H1 (cell line): ENCODE measurements around the gene KCNS3. TPM values are rescaled to one million over a fixed set of nuclear protein-coding genes. Genes with fewer than 3 reads are reported as not detected.

ENCODE experiments used
- CTCF ChIA-PET: fragments of 300-600 bp; sonication (Branson Sonifier 250); formaldehyde crosslinking; loops from one replicate; lab custom pipeline; 2021; ENCODE audit not compliant: partially characterized antibody; lab: Charles Lee
- POLR2A ChIA-PET: fragments of 300-600 bp; sonication (Branson Sonifier 250); formaldehyde crosslinking; loops from one replicate; lab custom pipeline; 2021; ENCODE audit warnings: inconsistent platforms; ENCODE audit not compliant: partially characterized antibody; lab: Charles Lee
- DNase-seq, 2 experiments: peaks; one replicate each; pipeline versions ENCODE4 v3.0.0 to v3.0.0-alpha.2; 2010 to 2022; ENCODE audit warnings: low spot score in 2 of 2, low read depth in 1 of 2, mixed read lengths in 1 of 2
- FAIRE-seq: peaks from 2 replicates; lab custom pipeline; 2011; peaks lifted over from hg19 to GRCh38; lab: Jason Lieb, UNC
- H2AFZ ChIP-seq: 2 replicates; pipeline ENCODE4 v1.8.1; 2012; ENCODE audit warnings: low read length, inconsistent platforms
- H2AK5ac ChIP-seq: 2 replicates; pipeline ENCODE4 v1.6.1; 2013; ENCODE audit warnings: low read depth, low read length
- H2BK120ac ChIP-seq: replicated peaks from 2 replicates; pipeline ENCODE3; 2013; ENCODE audit warnings: low read depth, low read length, inconsistent platforms
- H2BK12ac ChIP-seq: 2 replicates; pipeline ENCODE4 v1.6.1; 2013; ENCODE audit warnings: low read depth, low read length
- H2BK15ac ChIP-seq: 2 replicates; pipeline ENCODE4 v1.6.1; 2013; ENCODE audit warnings: low read length
- H2BK20ac ChIP-seq: 2 replicates; pipeline ENCODE4 v1.6.1; 2013; ENCODE audit warnings: low read length
- H2BK5ac ChIP-seq: 2 replicates; pipeline ENCODE4 v1.6.1; 2013; ENCODE audit warnings: low read depth, low read length
- H3K14ac ChIP-seq: 2 replicates; pipeline ENCODE4 v1.6.1; 2013; ENCODE audit warnings: inconsistent platforms; ENCODE audit not compliant: insufficient read length
- H3K18ac ChIP-seq: 2 replicates; pipeline ENCODE4 v1.6.1; 2013; ENCODE audit warnings: low read length; ENCODE audit errors: extremely low read depth
- H3K23ac ChIP-seq: 2 replicates; pipeline ENCODE4 v1.6.1; 2013; ENCODE audit warnings: inconsistent platforms; ENCODE audit not compliant: insufficient read length
- H3K23me2 ChIP-seq: 2 replicates; pipeline ENCODE4 v1.6.1; 2013; ENCODE audit warnings: low read depth, low read length
- H3K27ac ChIP-seq: 2 replicates; pipeline ENCODE4 v1.6.1; 2011; ENCODE audit warnings: low read depth, low read length, inconsistent platforms
- H3K27me3 ChIP-seq, 4 experiments: replicated peaks in 1 of 4; 1 replicate in 1 of 4; 2 replicates in 3 of 4; pipeline versions ENCODE4 v1.6.1 to v1.8.1; 2011 to 2013; ENCODE audit warnings: low read length in 3 of 4, mild to moderate bottlenecking in 3 of 4, inconsistent platforms in 2 of 4, mixed read lengths in 2 of 4, moderate library complexity in 1 of 4; ENCODE audit not compliant: control insufficient read depth in 3 of 4, insufficient read depth in 3 of 4; ENCODE audit errors: extremely low read depth in 1 of 4
- H3K36me3 ChIP-seq, 4 experiments: 2 replicates each; pipeline versions ENCODE4 v1.6.1 to v1.8.1; 2011 to 2013; ENCODE audit warnings: mild to moderate bottlenecking in 4 of 4, low read length in 3 of 4, moderate library complexity in 2 of 4, control low read depth in 1 of 4, inconsistent platforms in 1 of 4; ENCODE audit not compliant: insufficient read depth in 4 of 4, control insufficient read depth in 2 of 4
- H3K4ac ChIP-seq: replicated peaks from 2 replicates; pipeline ENCODE3; 2013; ENCODE audit warnings: low read length, low read depth, mixed read lengths, inconsistent platforms; ENCODE audit not compliant: insufficient read length
- H3K4me1 ChIP-seq, 4 experiments: replicated peaks in 1 of 4; 1 replicate in 1 of 4; 2 replicates in 3 of 4; pipeline versions ENCODE4 v1.6.1 to v1.8.1; 2011 to 2013; ENCODE audit warnings: low read length in 3 of 4, inconsistent platforms in 2 of 4, mixed read lengths in 1 of 4; ENCODE audit not compliant: insufficient read depth in 4 of 4, control insufficient read depth in 3 of 4
- H3K4me2 ChIP-seq, 2 experiments: 2 replicates each; pipeline versions ENCODE4 v1.6.1 to v1.8.1; 2011 to 2013; ENCODE audit warnings: low read depth in 2 of 2, low read length in 2 of 2, control low read depth in 1 of 2, inconsistent platforms in 1 of 2, mild to moderate bottlenecking in 1 of 2; ENCODE audit not compliant: insufficient read depth in 1 of 2
- H3K4me3 ChIP-seq, 4 experiments: fragments of 200-600, 300-600 bp in 1 of 4; sonication (generic), shearing (Covaris generic), sonication (Bioruptor Twin) in 1 of 4; 2 replicates each; pipeline versions ENCODE4 v1.5.1 to v1.8.1; 2011 to 2016; ENCODE audit warnings: low read length in 4 of 4, low read depth in 3 of 4, control low read depth in 2 of 4, inconsistent platforms in 2 of 4, mild to moderate bottlenecking in 2 of 4, mixed read lengths in 1 of 4, moderate library complexity in 1 of 4; ENCODE audit not compliant: insufficient read depth in 2 of 4; ENCODE audit errors: extremely low read depth in 1 of 4
- H3K56ac ChIP-seq: replicated peaks from 2 replicates; pipeline ENCODE3; 2013; ENCODE audit warnings: low read depth, mild to moderate bottlenecking, mixed read lengths, low read length, inconsistent platforms; ENCODE audit not compliant: insufficient read length
- H3K79me1 ChIP-seq: 2 replicates; pipeline ENCODE4 v1.6.1; 2013; ENCODE audit warnings: low read depth, low read length, control low read depth
- H3K79me2 ChIP-seq, 2 experiments: 2 replicates each; pipeline versions ENCODE4 v1.6.1 to v1.8.1; 2012 to 2013; ENCODE audit warnings: low read length in 2 of 2, mild to moderate bottlenecking in 2 of 2, inconsistent platforms in 1 of 2; ENCODE audit not compliant: insufficient read depth in 2 of 2, control insufficient read depth in 1 of 2
- H3K9ac ChIP-seq, 4 experiments: replicated peaks in 1 of 4; 1 replicate in 1 of 4; 2 replicates in 3 of 4; pipeline versions ENCODE4 v1.6.1 to v1.8.1; 2011 to 2013; ENCODE audit warnings: low read depth in 3 of 4, low read length in 3 of 4, control low read depth in 2 of 4, mild to moderate bottlenecking in 2 of 4, moderate library complexity in 2 of 4, inconsistent platforms in 1 of 4; ENCODE audit errors: extremely low read depth in 1 of 4
- H3K9me3 ChIP-seq, 2 experiments: 2 replicates each; pipeline versions ENCODE4 v1.6.1 to v1.8.1; 2012 to 2013; ENCODE audit warnings: mild to moderate bottlenecking in 2 of 2, moderate library complexity in 2 of 2, control low read depth in 1 of 2, inconsistent platforms in 1 of 2, low read depth in 1 of 2, low read length in 1 of 2, mixed read lengths in 1 of 2; ENCODE audit not compliant: insufficient read depth in 2 of 2
- H4K20me1 ChIP-seq, 2 experiments: replicated peaks in 1 of 2; 2 replicates each; pipeline versions ENCODE3 to v1.8.1; 2011 to 2013; ENCODE audit warnings: inconsistent platforms in 2 of 2, low read length in 2 of 2, mild to moderate bottlenecking in 1 of 2; ENCODE audit not compliant: insufficient read depth in 2 of 2, control insufficient read depth in 1 of 2
- H4K5ac ChIP-seq: 2 replicates; pipeline ENCODE4 v1.6.1; 2013; ENCODE audit warnings: low read length, low read depth, mixed read lengths, inconsistent platforms; ENCODE audit not compliant: insufficient read length
- H4K8ac ChIP-seq: 2 replicates; pipeline ENCODE4 v1.8.0; 2013; ENCODE audit warnings: mild to moderate bottlenecking, moderate library complexity, low read length, inconsistent platforms; ENCODE audit not compliant: insufficient read depth; ENCODE audit errors: extremely low read depth
- H4K91ac ChIP-seq: replicated peaks from 2 replicates; pipeline ENCODE3; 2013; ENCODE audit warnings: low read length, mixed read lengths, inconsistent platforms; ENCODE audit not compliant: insufficient read length
- CTCF ChIP-seq, 3 experiments: IDR thresholded peaks; 1 replicate in 2 of 3; 2 replicates in 1 of 3; pipeline versions ENCODE4 v1.5.1 to v1.6.1; 2011; ENCODE audit warnings: low read length in 3 of 3, mild to moderate bottlenecking in 3 of 3, inconsistent platforms in 2 of 3, low read depth in 1 of 3, moderate library complexity in 1 of 3; ENCODE audit not compliant: insufficient read depth in 1 of 3; ENCODE audit errors: control extremely low read depth in 1 of 3
- EGR1 ChIP-seq: IDR thresholded peaks from 2 replicates; pipeline ENCODE4 v1.6.1; 2011; ENCODE audit warnings: low read depth, low read length, borderline replicate concordance
- HDAC2 ChIP-seq, 2 experiments: fragments of 300-600 bp in 1 of 2; sonication (generic) in 1 of 2; IDR thresholded peaks; 2 replicates each; pipeline ENCODE4 v1.6.1; 2011 to 2012; ENCODE audit warnings: low read depth in 2 of 2, low read length in 2 of 2, mild to moderate bottlenecking in 2 of 2, moderate library complexity in 2 of 2, borderline replicate concordance in 1 of 2, inconsistent platforms in 1 of 2
- KDM1A ChIP-seq: fragments of 200-600, 300-600 bp; sonication (generic); IDR thresholded peaks from 2 replicates; pipeline ENCODE4 v1.7.1; 2016; ENCODE audit warnings: mild to moderate bottlenecking, low read length, borderline replicate concordance
- POU5F1 ChIP-seq: IDR thresholded peaks from 2 replicates; pipeline ENCODE4 v1.6.1; 2011; ENCODE audit warnings: low read depth, mild to moderate bottlenecking, low read length, moderate library complexity
- RAD21 ChIP-seq, 2 experiments: IDR thresholded peaks in 1 of 2; conservative IDR thresholded peaks in 1 of 2; 2 replicates each; pipeline ENCODE4 v1.6.1; 2011; ENCODE audit warnings: low read depth in 2 of 2, low read length in 2 of 2, improper control_type of control experiment in 1 of 2, inconsistent platforms in 1 of 2, mild to moderate bottlenecking in 1 of 2, moderate library complexity in 1 of 2
- WGBS, 2 experiments: shearing (Covaris generic) in 1 of 2; methylation state at CpG; one replicate each; pipeline versions ENCODE4 v1.1.6 to v1.1.7; 2013 to 2015; ENCODE audit warnings: low lambda C conversion rate in 2 of 2, mixed read lengths in 2 of 2, inconsistent platforms in 1 of 2, low coverage in 1 of 2, missing lambda C conversion rate in 1 of 2; ENCODE audit not compliant: insufficient replicate concordance in 2 of 2, insufficient coverage in 1 of 2, insufficient read length in 1 of 2; ENCODE audit errors: extremely low coverage in 1 of 2, missing lambda C conversion rate in 1 of 2; 5-methylcytosine and 5-hydroxymethylcytosine counted together
- polyA plus RNA-seq, 7 experiments: library from polyadenylated mRNA; depleted of rRNA in 3 of 7; stranded (reverse) in 5 of 7; unstranded in 2 of 7; fragments of >200 nt in 5 of 7; fragments of 200-250 nt in 2 of 7; gene quantifications; 1 replicate in 5 of 7; 2 replicates in 1 of 7; 4 replicates in 1 of 7; pipeline versions ENCODE4 v1.2.1 to v1.2.3, GENCODE V29; 2011 to 2013; ENCODE audit warnings: missing spikeins in 2 of 7, mixed read lengths in 2 of 7
- total RNA-seq: library from RNA; stranded (reverse); fragmentation: NEBNext Ultra II Directional; extraction: Animal tissue kit (Norgen Biotek cat#: 25700); gene quantifications from 2 replicates; pipeline ENCODE4 v1.2.1, GENCODE V29; 2021

KCNS3 gene
- total and polyA plus RNA-seq, 2 of the 8 experiments (the other 6 are each of a cell fraction or from before 2014, with no cell fraction given) = 22.7 to 23.0 TPM

- FAIRE-seq (no peak), DNase-seq (no peak)
- no peak overlapping the region for H2AK5ac ChIP-seq
- no peaks in the 10 kb centered on the region; a peak in 3 of 7 replicates for H3K27me3 ChIP-seq
- no peak overlapping the region for H3K4me3 ChIP-seq
- H3K79me1 ChIP-seq = no peaks in the 10 kb centered on the region
- no peak overlapping the region for H3K4me2 ChIP-seq
- no peak overlapping the region for H4K91ac ChIP-seq
- H2BK12ac ChIP-seq = no peak overlapping the region
- H2BK120ac ChIP-seq = no peak overlapping the region
- H4K5ac ChIP-seq = no peak overlapping the region
- no peaks in the 10 kb centered on the region for H3K4me1 ChIP-seq
- no peak overlapping the region for H3K23ac ChIP-seq
- H2BK15ac ChIP-seq = no peak overlapping the region
- H3K79me2 ChIP-seq = no peaks in the 10 kb centered on the region
- H3K4ac ChIP-seq = no peak overlapping the region
- H3K27ac ChIP-seq = no peak overlapping the region
- POLR2A ChIA-PET = no interaction called here
- CTCF ChIA-PET = interaction anchor here (1.3 to 1.6 kb wide), 2 partner anchors 15 to 19 kb away, joined by 3 read pairs; partner anchors contain the start of gene MSGN1
- TF ChIP-seq EGR1 (no peak), POU5F1 (no peak), HDAC2 (IDR thresholded peaks at IDR 0.05; ENCODE audit: borderline replicate concordance in 1 of 2, low read depth in 2 of 2, low read length in 2 of 2) (no peak), RAD21 (IDR thresholded peaks at IDR 0.05 in 1 of 2, conservative IDR thresholded peaks at IDR 0.05 in 1 of 2; ENCODE audit: low read depth in 2 of 2, low read length in 2 of 2) (peak; percentile 19 to 21; a peak in 2 of 4 replicates), KDM1A (no peak), CTCF (IDR thresholded peaks at IDR 0.05; ENCODE audit: control extremely low read depth in 1 of 3, insufficient read depth in 1 of 3, low read depth in 1 of 3, low read length in 3 of 3) (peak in 1 of 3 experiments; percentile 11; a peak in 1 of 4 replicates)
- no peaks in the 10 kb centered on the region for H3K36me3 ChIP-seq
- H2BK20ac ChIP-seq = no peak overlapping the region
- H4K8ac ChIP-seq = no peak overlapping the region
- H4K20me1 ChIP-seq = no peaks in the 10 kb centered on the region
- no peak overlapping the region for H3K14ac ChIP-seq
- H3K9me3 ChIP-seq = no peaks in the 10 kb centered on the region
- no peak overlapping the region for H3K18ac ChIP-seq
- H3K9ac ChIP-seq = no peak overlapping the region
- WGBS, 2 experiments = 93% methylated on average over 2 of the region's 2 CpGs; no CpG with 5 or more reads in 1 of the 2 experiments
- no peaks in the 10 kb centered on the region for H3K23me2 ChIP-seq
- H2AFZ ChIP-seq = no peak overlapping the region
- no peak overlapping the region for H3K56ac ChIP-seq
- no peak overlapping the region for H2BK5ac ChIP-seq
Measured at GRCh38 chr2:17835516-17835915, 43.0 kb upstream of the KCNS3 start.
